ENCODE results near the gene IGSF23.

Gene IGSF23

GRCh38 chr19:44613295-44614178, at the start of gene IGSF23:
Gene IGSF23 (plus strand): TSS chr19:44613563. CDS start chr19:44613646, 83 bp downstream.
- DNase-seq (ENCODE audit: low read depth) = no peak

DNA sequence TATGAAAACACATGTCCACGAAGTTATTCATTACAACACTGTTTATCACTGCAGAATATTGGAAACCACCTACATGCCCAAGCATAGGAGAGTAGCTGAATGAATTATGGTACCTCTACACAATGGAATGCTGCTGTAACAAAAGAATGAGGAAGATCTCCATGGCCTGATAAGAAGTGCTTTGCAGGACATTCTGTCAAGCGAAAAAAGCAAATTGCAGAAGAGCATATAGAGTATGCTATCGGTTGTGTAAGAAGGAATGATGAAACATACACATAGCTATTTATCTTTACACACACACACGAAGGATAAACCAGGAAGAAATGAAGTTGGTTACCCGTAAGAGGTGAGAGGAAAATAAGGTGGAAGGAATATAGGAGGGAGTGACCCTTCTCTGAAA, 46.4 kb upstream of the IGSF23 start:
- no peak for DNase-seq (ENCODE audit: low read depth)

DNA sequence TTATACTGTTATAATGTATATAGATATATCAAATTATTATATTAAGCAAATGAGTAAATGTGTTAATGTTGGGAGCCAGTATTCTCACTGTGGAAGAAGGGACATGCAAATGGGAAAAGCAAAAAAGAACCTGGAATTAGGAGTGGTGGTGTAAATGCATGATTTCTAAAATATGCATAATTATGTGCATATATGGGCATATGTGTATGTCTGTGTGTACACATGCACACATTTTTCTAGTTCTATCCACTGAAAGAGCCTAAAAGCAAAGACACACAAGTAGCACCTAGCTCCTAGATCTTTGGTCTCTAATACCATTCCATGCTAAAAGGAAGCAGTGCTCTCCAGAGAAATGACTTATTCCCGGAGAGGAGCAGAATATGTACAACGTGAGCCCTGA, 45.6 kb upstream of the IGSF23 start:
- no peak for DNase-seq (ENCODE audit: low read depth)

DNA sequence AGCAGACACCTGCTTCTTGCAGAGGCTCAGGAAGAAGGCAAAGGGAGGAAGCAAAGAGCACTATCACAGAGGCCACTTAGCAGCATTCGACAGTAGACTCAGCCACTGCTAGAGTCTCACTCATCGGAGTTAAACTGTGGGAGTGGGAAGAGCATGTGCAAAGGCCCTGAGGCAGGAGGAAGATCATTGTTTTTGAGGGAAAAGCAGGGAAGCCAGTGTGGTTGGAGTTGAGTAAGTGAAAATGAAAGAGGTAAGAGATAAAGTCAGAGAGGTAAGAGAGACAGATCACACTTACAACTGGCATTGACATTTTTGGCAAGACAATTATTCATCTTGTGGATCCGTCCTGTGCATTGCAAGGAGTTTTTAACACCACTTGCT, 42.8 kb upstream of the IGSF23 start:
- DNase-seq (ENCODE audit: low read depth) = no peak

DNA sequence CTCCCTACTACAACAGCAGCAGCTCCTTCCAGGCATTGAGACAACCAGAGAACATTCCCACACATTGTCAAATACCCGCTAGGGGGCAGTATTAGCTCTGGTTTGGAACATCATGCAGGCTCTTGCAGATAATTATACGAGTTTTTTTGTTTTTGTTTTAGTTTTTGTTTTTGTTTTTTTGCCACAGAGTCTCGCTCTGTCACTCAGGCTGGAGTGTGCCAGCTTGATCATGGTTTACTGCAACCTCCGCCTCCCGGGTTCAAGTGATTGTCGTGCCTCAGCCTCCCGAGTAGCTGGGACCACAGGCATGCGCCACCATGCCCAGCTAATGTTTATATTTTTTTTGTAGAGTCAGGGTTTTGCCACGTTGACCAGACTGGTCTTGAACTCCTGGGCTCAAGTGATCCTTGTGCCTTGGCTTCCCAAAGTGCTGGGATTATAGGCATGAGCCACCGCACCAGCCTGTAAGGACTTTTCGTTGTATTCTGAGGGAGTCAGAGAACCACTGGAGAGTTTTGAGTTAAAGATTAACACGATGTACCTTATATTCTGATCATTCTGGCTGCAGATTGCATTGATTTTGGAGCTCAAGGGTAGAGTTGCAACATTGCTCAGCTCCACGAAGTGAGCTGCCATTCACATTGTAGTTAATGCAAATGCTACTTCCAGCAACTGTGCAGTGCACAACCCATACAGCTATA, 42.2 kb upstream of the IGSF23 start:
- peak; percentile 32 for DNase-seq (ENCODE audit: low read depth)

- DNase-seq (ENCODE audit: low read depth) = no peak
Observed at GRCh38 chr19:44571830-44572580, 41.4 kb upstream of the IGSF23 start.

DNA sequence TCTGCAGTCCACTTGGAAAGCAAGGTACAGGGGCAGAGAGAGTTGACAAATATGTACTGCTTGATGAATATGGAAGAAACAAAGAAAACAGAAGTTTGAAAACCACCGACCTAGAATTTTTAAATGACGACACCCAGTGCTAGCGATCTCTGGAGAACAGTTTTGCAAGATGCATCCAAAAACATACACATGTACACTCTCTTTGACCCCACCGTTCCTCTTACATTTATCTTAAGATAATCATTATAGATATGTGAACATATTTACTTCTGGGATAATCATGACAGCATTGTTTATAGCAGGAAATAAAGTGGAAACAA, 40.8 kb upstream of the IGSF23 start:
- no peak for DNase-seq (ENCODE audit: low read depth)

- DNase-seq (ENCODE audit: low read depth) = no peak
Observed at GRCh38 chr19:44573183-44573582, 40.2 kb upstream of the IGSF23 start.

DNA sequence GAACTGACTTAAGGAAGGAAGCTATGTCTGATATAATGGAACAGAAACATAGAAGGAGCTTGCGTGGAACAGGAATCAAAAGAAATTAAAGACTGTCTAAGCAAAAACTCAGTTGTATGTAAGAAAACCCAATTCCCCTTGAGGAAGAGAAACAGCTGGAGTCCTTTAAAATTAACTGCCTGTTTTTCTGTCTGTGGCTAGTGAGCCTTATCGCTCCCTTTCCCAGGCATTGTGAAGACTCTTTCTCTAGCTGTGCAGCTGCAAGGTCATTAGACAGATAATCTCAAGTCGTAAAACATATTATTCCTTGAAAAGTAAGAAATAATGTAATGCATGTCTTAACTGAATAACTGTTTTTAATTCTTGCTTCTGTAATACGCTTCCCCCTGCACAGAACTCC, 39.7 kb upstream of the IGSF23 start:
- DNase-seq (ENCODE audit: low read depth) = no peak

DNA sequence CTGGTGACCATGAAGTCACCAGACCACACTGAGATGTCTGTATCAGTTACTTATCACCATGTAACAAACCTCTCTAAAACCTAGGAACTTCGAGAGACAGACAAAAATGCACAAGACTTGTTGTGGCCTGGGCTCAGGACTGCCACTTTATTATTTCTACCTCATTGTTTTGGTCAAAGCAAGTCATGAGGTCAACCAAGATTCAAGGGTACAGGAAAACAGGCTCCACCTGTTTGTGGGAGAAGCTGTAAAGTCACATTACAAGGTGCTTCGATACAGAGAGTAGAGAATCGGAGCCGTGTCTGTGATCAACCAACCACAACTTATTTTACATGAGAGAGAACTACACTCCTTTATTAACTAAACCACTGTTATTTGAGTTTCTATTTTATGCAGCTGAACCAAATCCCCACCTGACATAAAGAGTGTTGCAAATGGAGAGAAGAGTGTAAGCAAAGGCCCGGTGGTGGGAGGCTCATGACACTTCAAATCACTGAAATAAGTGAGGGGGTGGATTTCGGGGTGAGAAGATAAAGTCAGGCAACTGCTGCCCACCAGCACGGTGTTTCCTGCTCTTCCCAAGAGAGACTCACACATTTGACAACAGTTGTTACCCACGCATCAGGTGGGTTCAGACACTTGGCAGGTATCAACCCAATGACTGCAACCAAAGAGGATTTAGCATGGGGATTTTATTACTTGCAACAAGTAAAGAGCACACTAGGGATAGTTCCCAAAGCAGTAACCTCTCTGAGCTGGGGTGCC, 39.0 kb upstream of the IGSF23 start:
- no peak for DNase-seq (ENCODE audit: low read depth)

- DNase-seq (ENCODE audit: low read depth) = no peak
Observed at GRCh38 chr19:44575116-44575700, 38.2 kb upstream of the IGSF23 start.

DNA sequence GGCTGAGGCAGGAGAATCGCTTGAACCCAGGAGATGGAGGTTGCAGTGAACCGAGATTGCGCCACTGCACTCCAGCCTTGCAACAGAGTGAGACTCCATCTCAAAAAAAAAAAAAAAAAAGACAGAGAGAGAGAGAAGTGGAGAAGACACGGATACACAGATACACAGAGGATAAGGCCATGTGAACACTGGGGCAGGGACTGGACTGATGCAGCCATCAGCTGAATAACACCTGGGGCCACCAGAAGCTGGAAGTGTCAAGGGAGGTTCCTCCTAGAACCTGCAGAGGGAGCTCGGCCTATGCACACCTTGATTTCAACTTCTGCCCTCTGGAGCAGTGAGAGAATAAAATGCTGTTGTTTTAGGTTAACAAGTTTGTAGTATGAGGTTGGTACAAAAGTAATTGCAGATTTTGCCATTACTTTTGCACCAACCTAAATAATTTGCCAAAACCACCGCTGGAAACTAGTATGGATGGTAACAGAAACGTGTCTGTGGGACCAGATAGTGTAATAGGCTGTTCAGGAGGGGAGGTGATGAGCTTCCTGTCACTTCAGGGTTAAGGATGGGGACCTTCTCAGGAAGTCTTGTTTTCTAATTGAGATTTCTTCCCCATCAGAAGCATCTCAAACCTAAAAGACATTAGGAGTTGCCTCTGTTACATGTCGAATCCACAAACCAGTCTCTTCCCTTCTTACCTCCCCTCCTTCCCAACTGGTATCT, 36.4 kb upstream of the IGSF23 start:
- DNase-seq (ENCODE audit: low read depth) = no peak

- DNase-seq (ENCODE audit: low read depth) = no peak
Observed at GRCh38 chr19:44577566-44577874, 35.8 kb upstream of the IGSF23 start.

- no peak for DNase-seq (ENCODE audit: low read depth)
Observed at GRCh38 chr19:44579663-44580365, 33.5 kb upstream of the IGSF23 start.

- no peak for DNase-seq (ENCODE audit: low read depth)
Observed at GRCh38 chr19:44580366-44580895, 32.9 kb upstream of the IGSF23 start.

DNA sequence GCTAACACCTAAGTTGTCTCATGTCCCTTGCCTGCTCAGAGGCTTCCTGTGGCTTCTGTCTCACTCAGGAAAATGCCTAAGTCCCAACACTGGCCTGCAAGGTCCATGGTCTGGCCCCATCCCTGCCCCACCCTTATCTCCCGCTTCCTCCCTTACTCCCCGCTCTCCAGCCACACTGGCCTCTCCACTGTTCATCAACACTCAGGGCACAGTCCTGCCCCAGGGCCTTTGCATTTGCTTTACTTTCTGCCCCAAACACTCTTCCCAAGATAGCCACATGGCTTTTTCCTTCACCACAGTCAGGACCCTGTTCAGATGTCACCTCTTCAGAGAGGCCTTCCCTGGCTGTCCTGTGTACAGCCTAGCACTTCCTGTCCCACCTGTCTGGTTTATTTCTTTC, 32.1 kb upstream of the IGSF23 start:
- no peak for DNase-seq (ENCODE audit: low read depth)

GRCh38 chr19:44582581-44583265, 30.6 kb upstream of the IGSF23 start:
- DNase-seq (ENCODE audit: low read depth) = no peak

GRCh38 chr19:44585371-44586133, 27.8 kb upstream of the IGSF23 start:
- DNase-seq (ENCODE audit: low read depth) = no peak
